Vagina (tissue), 2 donors: ENCODE measurements around the gene NEXN. TPM values are rescaled to one million over a fixed set of nuclear protein-coding genes. Genes with fewer than 3 reads are reported as not detected.
A peak's percentile ranks its signal among the peaks of the same experiment; 100 is the strongest.

Experiments
- DNase-seq, 2 donors: peaks; one replicate each; pipeline ENCODE4 v3.0.0-alpha.2; 2017; ENCODE audit errors: extremely low spot score in 2 of 2
- H3K27ac ChIP-seq: fragments of 200-600 bp; sonication (generic); one replicate; pipeline ENCODE4 v1.5.1; 2019
- H3K27me3 ChIP-seq: fragments of 200-600 bp; sonication (generic); one replicate; pipeline ENCODE4 v1.5.1; 2019
- H3K36me3 ChIP-seq, 2 donors: fragments of 200-600 bp; sonication (generic); one replicate each; pipeline ENCODE4 v1.5.1; 2017 to 2019
- H3K4me1 ChIP-seq: fragments of 200-600 bp; sonication (generic); one replicate; pipeline ENCODE4 v1.5.1; 2019
- H3K4me3 ChIP-seq, 2 donors: fragments of 200-600 bp; sonication (generic); 1 replicate in 1 of 2; 2 replicates in 1 of 2; pipeline ENCODE4 v1.5.1; 2016 to 2019
- H3K9me3 ChIP-seq: fragments of 200-600 bp; sonication (generic); one replicate; pipeline ENCODE4 v1.5.1; 2019
- CTCF ChIP-seq, 3 experiments: fragments of 450-650 bp in 2 of 3; fragments of 200-600 bp in 1 of 3; sonication (generic) in 1 of 3; IDR thresholded peaks; one replicate each; pipeline ENCODE4 v1.5.1; 2017 to 2019; ENCODE audit warnings: antibody characterized with exemption in 3 of 3, mild to moderate bottlenecking in 2 of 3, moderate library complexity in 2 of 3
- POLR2A ChIP-seq, 2 donors: fragments of 450-650 bp; IDR thresholded peaks; one replicate each; pipeline ENCODE4 v1.6.1; 2017; ENCODE audit warnings: antibody characterized with exemption in 2 of 2, mild to moderate bottlenecking in 2 of 2, moderate library complexity in 2 of 2
- POLR2AphosphoS5 ChIP-seq, 2 donors: sonication (generic); formaldehyde crosslinking; IDR thresholded peaks; one replicate each; pipeline ENCODE4 v1.9.0; 2017; ENCODE audit warnings: antibody characterized with exemption in 2 of 2, mild to moderate bottlenecking in 2 of 2, low read depth in 1 of 2; ENCODE audit not compliant: insufficient read depth in 1 of 2
- intact Hi-C: fragments of 100-400 bp; cut with DNase I; formaldehyde crosslinking; loops from one replicate; pipeline ENCODE4 v1.15.1; 2023
- total RNA-seq: library from RNA; depleted of rRNA; stranded (reverse); fragments of >200 nt; gene quantifications from one replicate; pipeline ENCODE4 v1.2.3, GENCODE V29; 2016

NEXN gene
- total RNA-seq, 1 donor from 2014 or later, result 20.1 TPM

- no peak for TF ChIP-seq POLR2AphosphoS5 (IDR thresholded peaks at IDR 0.05; ENCODE audit: insufficient read depth in 1 of 2, low read depth in 1 of 2)
- no peak for TF ChIP-seq CTCF (IDR thresholded peaks at IDR 0.05)
- TF ChIP-seq POLR2A (IDR thresholded peaks at IDR 0.05), result no peak
- H3K36me3 ChIP-seq, result no peaks in the 10 kb centered on the region
- intact Hi-C loops, result loop anchor here (5.0 kb wide), 1 partner anchor 52 kb away; no protein-coding TSS in a partner anchor
- no peaks in the 10 kb centered on the region for H3K9me3 ChIP-seq
- DNase-seq, result no peak
- peaks cover 18% of the 10 kb centered on the region for H3K4me1 ChIP-seq
- H3K27me3 ChIP-seq, result no peaks in the 10 kb centered on the region
- peak overlapping the region; percentile 86 for H3K27ac ChIP-seq
- peak overlapping the region; percentile 79 to 80 for H3K4me3 ChIP-seq
Measured at GRCh38 chr1:77888781-77889642, 588 bp downstream of the NEXN start.

DNA sequence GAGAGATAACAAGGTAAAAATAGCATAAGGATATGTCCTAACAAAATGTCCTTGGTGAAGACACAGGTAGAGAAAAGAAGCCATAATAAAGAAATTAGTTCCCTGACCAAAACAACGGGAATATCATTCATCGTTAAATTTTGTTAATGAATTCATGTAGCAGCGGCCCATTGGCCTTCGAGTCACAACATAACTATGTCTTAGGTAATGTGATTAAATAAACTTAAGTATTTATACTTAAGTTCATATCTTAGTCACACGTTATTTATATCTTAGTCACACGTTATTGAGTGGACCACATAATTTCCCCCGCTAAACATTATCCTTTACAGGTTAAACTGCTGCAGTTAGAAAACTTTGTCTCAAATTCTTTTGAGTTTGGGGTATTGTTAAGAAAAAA lies 1.2 kb downstream of the NEXN start:
- intact Hi-C loops, result loop anchor here (5.0 kb wide), 1 partner anchor 52 kb away; no protein-coding TSS in a partner anchor
- Histone ChIP-seq H3K27me3 (no peaks in the 10 kb centered on the region), H3K9me3 (no peaks in the 10 kb centered on the region), H3K36me3 (no peaks in the 10 kb centered on the region), H3K27ac (peak overlapping the region; percentile 86), H3K4me1 (peaks cover 18% of the 10 kb centered on the region), H3K4me3 (peak overlapping the region; percentile 79 to 80)
- TF ChIP-seq POLR2AphosphoS5 (IDR thresholded peaks at IDR 0.05; ENCODE audit: insufficient read depth in 1 of 2, low read depth in 1 of 2), result peak in 1 of 2 donors; percentile 14
- TF ChIP-seq CTCF (IDR thresholded peaks at IDR 0.05), result no peak
- DNase-seq, result no peak

DNA sequence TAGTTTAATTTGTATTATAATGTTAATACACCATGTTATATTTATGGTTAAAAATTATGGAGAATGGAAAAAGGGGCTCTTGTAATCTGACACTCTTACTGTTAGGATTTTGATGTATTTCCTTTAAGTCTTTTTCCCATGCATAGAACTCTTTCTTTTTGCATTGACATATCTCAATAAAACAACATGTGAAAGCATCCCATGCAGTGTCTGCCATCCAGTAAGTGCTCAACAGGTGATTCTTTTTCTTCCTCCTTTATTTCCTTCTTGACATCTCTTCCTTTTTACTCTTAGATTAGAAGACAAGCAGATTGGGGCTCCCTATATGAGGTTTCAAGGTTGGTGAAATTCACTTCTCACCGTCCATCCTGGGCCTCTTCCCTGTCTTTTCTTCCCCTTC lies 2.8 kb downstream of the NEXN start:
- H3K27ac ChIP-seq, result no peak overlapping the region
- TF ChIP-seq CTCF (IDR thresholded peaks at IDR 0.05) (no peak), POLR2A (IDR thresholded peaks at IDR 0.05) (no peak), POLR2AphosphoS5 (IDR thresholded peaks at IDR 0.05; ENCODE audit: insufficient read depth in 1 of 2, low read depth in 1 of 2) (no peak)
- no peaks in the 10 kb centered on the region for H3K9me3 ChIP-seq
- intact Hi-C loops, result no loop called here
- no peak overlapping the region for H3K4me3 ChIP-seq
- H3K4me1 ChIP-seq, result peaks cover 18% of the 10 kb centered on the region
- no peak for DNase-seq
- H3K36me3 ChIP-seq, result no peaks in the 10 kb centered on the region
- H3K27me3 ChIP-seq, result no peaks in the 10 kb centered on the region

DNA sequence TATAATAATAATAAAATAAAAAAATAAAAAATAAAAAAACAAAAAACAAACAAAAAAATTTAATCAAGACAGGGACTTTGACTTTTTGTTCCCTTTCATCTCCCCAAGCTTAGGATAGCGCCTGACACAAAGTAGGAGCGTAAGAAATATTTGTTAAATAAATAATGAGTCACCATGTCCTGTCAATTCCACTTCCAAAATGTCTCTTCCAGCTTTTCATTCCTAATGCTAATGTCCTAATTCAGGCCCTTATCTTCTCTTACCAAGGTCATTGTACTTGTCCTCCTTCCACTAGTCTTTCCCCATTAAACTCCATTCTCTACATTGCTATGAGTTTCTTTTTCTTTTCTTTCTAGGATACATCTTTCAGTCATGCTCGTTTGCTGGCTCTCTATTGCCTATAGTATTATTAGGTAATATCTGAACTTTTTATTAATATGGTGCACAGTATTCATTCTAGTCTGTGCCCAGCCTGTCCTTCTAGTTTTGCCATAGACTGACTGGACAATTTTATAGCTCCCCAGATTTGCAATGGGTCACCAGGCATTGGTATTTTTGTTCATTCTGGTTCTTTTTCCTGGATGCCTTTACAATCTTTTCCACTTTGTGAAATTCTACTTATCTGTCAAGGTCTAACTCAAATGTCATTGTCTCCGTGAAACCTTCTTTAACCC lies 11.4 kb downstream of the NEXN start:
- Histone ChIP-seq H3K36me3 (no peaks in the 10 kb centered on the region), H3K4me1 (no peaks in the 10 kb centered on the region), H3K4me3 (no peak overlapping the region), H3K27ac (no peak overlapping the region), H3K9me3 (no peaks in the 10 kb centered on the region), H3K27me3 (no peaks in the 10 kb centered on the region)
- intact Hi-C loops, result no loop called here
- DNase-seq, result no peak
- no peak for TF ChIP-seq POLR2AphosphoS5 (IDR thresholded peaks at IDR 0.05; ENCODE audit: insufficient read depth in 1 of 2, low read depth in 1 of 2)
- no peak for TF ChIP-seq POLR2A (IDR thresholded peaks at IDR 0.05)
- no peak for TF ChIP-seq CTCF (IDR thresholded peaks at IDR 0.05)
